Right lung (tissue), 10 donors: Measurements from ENCODE around the gene ZAR1L. TPM values are rescaled to one million over a fixed set of nuclear protein-coding genes. Genes with fewer than 3 reads are reported as not detected.
"Not testable (repeated sequence)": the region's sequence is repeated elsewhere in the genome, so short reads cannot be mapped to it uniquely, and the experiment has no call there.

ENCODE experiments used
- DNase-seq, 2 donors: peaks; one replicate each; pipeline ENCODE4 v3.0.0-alpha.2; 2013
- long read RNA-seq, 8 donors: transcript quantifications; one replicate each; lab custom pipeline, GENCODE V29; 2026
- polyA plus RNA-seq, 5 donors: library from polyadenylated mRNA; unstranded; fragments of 120-200 nt; gene quantifications; one replicate each; pipeline versions ENCODE4 v1.2.1 to v1.2.3, GENCODE V29; 2013; ENCODE audit warnings: inconsistent platforms in 1 of 5, low replicate concordance in 1 of 5; ENCODE audit not compliant: insufficient read length in 5 of 5, insufficient read depth in 1 of 5

Gene ZAR1L, protein sequence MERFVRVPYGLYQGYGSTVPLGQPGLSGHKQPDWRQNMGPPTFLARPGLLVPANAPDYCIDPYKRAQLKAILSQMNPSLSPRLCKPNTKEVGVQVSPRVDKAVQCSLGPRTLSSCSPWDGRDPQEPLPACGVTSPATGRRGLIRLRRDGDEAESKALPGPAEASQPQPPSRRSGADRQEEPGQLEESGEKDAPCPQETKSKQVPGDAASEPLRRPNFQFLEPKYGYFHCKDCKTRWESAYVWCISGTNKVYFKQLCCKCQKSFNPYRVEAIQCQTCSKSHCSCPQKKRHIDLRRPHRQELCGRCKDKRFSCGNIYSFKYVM
- not detected for polyA plus RNA-seq
- long read RNA-seq, donor 1: 0 reads
- long read RNA-seq, donor 2: 0 reads
- long read RNA-seq, donor 3: 0 reads
- long read RNA-seq, donor 4: 0 reads
- long read RNA-seq, donor 5: 0 reads
- long read RNA-seq, donor 6: 0 reads
- long read RNA-seq, donor 7: 0 reads
- long read RNA-seq, donor 8: 0 reads

- peak; percentile 90 to 91 for DNase-seq
Observed at GRCh38 chr13:32315238-32316027, at the start of gene ZAR1L, which contains the start of gene BRCA2. Gene ZAR1L (minus strand): TSS chr13:32315363. CDS start chr13:32311925, 3,438 bp downstream. Gene BRCA2 (plus strand): TSS chr13:32315508. CDS start chr13:32316461, 953 bp downstream.

DNA sequence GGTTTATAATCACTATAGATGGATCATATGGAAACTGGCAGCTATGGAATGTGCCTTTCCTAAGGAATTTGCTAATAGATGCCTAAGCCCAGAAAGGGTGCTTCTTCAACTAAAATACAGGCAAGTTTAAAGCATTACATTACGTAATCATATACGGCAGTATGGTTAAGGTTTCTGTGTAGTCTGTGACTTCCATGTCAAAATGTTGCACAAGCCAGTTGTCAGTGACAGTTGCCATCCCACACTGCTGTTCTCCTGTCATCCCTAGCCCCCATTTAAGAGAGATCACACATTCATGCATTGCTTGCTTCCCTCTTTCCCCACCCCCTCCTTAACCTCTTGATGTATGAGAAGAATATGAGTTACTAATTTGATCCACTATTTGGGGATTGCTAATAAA is 47.4 kb upstream of the ZAR1L start:
- no peak for DNase-seq

DNA sequence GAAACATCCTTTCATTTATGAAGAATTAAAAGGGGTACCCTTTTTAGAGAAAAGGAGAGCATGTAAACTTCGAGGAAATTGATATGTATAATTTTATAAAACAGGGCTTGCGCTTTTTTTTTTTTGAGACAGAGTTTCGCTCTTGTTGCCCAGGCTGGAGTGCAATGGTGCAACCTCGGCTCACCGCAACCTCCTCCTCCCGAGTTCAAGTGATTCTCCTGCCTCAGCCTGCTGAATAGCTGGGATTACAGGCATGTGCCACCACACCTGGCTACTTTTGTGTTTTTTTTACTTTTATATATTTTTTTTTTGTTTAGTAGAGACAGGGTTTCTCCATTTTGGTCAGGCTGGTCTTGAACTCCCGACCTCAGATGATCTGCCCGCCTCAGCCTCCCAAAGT is 40.8 kb upstream of the ZAR1L start:
- DNase-seq: not testable (repeated sequence)

DNA sequence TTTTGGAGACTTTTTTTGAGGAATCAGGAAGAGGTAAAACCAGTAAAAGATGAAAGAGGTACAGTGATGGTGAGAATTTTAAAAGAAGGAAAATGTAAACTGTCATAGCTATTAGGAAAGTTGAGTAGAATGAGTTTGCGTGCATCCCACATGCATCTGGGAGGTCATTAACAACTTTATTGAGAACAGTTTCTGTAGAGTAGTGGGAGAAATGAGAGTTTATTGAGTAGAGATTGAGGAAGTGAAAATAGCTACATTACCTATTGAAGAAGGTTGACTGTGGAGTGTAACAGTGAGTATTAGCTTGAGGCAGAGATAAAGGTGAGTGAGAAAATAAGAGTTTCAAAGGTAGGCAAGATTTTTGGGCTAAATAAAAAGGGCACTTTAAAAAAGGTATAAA is 38.9 kb upstream of the ZAR1L start:
- DNase-seq: no peak

- DNase-seq: not testable (repeated sequence)
Observed at GRCh38 chr13:32350839-32351441, 35.8 kb upstream of the ZAR1L start.

- no peak for DNase-seq
Observed at GRCh38 chr13:32347651-32348050, 32.5 kb upstream of the ZAR1L start.

DNA sequence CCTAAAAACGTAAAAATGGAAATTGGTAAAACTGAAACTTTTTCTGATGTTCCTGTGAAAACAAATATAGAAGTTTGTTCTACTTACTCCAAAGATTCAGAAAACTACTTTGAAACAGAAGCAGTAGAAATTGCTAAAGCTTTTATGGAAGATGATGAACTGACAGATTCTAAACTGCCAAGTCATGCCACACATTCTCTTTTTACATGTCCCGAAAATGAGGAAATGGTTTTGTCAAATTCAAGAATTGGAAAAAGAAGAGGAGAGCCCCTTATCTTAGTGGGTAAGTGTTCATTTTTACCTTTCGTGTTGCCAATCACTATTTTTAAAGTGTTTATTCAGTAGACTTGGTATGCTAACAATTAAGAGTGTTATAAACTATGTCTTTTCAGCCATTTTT is 25.8 kb upstream of the ZAR1L start:
- DNase-seq: no peak

GRCh38 chr13:32334671-32335070 is 19.5 kb upstream of the ZAR1L start:
- no peak for DNase-seq

DNA sequence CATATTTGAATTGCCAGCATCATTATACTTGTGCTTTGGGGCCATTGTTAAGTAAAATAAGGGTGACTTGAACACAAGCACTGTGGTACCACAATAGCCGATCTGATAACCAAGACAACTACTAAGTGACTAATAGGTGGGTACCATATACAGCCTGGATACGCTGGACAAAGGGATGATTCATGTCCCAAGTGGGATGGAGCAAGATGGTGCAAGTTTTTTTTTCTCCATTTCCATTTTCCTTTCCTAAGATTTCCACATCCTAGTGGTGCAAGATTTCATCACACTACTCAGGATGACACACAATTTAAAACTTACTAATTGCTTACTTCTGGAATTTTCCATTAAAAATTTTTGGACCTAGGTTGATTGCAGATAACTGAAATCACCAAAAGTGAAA is 15.3 kb upstream of the ZAR1L start:
- no peak for DNase-seq

- no peak for DNase-seq
Observed at GRCh38 chr13:32323912-32324311, 8.7 kb upstream of the ZAR1L start.

GRCh38 chr13:32320528-32320927 is 5.4 kb upstream of the ZAR1L start:
- DNase-seq: no peak

GRCh38 chr13:32317716-32318465 is 2.7 kb upstream of the ZAR1L start:
- no peak for DNase-seq

GRCh38 chr13:32316501-32316900 is 1.3 kb upstream of the ZAR1L start:
- DNase-seq: no peak

DNA sequence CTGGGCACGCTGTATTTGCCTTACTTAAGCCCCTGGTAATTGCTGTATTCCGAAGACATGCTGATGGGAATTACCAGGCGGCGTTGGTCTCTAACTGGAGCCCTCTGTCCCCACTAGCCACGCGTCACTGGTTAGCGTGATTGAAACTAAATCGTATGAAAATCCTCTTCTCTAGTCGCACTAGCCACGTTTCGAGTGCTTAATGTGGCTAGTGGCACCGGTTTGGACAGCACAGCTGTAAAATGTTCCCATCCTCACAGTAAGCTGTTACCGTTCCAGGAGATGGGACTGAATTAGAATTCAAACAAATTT is 821 bp upstream of the ZAR1L start:
- peak in 1 of 2 donors; percentile 84 for DNase-seq

GRCh38 chr13:32314271-32315237 is 609 bp downstream of the ZAR1L start:
- no peak for DNase-seq

DNA sequence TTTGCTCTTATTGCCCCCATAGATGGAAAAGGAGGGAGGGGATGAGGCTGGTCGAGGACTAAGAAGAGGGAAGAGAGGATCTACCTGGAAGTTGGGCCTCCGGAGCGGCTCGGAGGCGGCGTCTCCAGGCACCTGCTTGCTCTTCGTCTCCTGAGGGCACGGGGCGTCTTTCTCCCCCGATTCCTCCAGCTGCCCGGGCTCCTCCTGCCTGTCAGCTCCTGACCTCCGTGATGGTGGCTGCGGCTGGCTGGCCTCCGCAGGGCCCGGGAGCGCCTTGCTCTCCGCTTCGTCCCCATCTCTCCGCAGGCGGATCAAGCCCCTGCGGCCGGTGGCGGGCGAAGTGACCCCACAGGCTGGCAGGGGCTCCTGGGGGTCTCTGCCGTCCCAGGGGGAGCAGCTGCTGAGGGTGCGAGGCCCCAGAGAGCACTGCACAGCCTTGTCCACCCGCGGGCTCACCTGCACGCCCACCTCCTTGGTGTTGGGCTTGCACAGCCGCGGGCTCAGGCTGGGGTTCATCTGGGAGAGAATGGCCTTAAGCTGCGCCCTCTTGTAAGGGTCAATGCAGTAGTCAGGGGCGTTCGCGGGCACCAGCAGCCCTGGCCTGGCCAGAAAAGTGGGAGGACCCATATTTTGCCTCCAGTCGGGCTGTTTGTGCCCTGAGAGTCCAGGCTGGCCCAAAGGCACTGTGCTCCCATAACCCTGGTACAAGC is 3.8 kb downstream of the ZAR1L start:
- no peak for DNase-seq

DNA sequence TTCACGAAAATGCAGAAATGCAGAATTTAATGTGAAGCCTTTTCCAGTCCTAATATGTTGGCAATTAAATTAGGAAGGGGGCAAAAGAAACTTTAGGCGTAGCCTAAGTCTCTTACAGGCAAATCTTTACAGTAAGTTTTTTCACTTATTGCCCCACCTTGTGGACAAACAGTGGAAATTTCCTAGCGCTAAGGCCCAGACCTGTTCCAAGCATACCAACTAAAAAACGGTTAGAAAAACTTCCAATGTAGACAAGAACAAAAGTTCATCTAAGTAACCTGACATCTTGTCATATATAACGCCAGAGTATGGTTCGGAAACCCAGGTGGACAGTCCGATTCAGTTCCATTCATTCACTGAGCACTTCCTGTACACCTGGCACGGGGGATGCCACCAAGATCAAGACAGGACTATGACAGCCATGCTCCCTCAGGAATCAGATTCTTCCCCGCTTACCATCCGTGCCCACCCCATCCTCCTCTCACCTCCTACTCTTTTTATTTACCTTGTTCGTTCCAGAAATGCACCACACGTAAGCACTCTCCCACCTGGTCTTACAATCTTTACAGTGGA is 4.9 kb downstream of the ZAR1L start:
- peak; percentile 34 to 48 for DNase-seq

DNA sequence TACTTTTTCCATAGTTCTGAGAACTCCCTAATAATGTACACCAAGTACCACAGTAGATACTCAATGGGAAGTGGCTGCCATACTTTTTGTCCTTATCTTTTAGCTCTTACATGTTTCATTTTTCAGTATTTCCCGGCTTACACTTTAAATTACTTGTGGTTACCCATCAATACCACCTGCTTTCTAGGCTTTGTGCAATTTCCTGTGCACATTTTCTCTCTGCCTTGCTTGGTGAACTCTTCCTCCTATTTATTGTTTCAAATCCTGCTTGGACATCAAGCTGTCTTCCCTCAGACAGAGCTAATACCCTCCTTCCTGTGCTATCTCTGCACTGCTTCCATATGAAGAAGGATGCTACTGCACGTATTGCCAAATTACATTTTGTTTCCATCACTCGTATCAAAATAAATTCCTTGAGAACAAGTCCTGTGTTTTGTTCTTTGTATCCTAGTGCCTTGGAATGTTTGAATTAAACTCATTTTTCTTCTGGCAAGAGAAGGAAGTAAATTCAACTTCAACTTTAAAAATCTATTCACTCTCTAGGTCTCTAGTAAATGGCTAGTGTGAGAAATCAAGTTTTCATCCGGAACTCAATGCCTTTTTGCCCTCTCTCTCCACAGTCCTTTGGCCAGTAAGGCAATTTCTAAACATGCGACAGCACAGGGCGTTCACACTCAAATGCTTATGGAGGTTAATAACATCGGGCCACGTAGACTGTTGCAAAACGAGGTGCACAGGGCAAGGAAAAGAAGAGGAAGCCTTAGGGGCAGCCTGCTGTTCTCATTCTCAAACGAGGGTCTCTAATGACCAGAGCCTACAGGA is 5.6 kb downstream of the ZAR1L start:
- no peak for DNase-seq
